ENCODE results near the gene MCRIP1.
"Not testable (repeated sequence)": the region's sequence is repeated elsewhere in the genome, so short reads cannot be mapped to it uniquely, and the experiment has no call there.

MCRIP1 gene

DNA sequence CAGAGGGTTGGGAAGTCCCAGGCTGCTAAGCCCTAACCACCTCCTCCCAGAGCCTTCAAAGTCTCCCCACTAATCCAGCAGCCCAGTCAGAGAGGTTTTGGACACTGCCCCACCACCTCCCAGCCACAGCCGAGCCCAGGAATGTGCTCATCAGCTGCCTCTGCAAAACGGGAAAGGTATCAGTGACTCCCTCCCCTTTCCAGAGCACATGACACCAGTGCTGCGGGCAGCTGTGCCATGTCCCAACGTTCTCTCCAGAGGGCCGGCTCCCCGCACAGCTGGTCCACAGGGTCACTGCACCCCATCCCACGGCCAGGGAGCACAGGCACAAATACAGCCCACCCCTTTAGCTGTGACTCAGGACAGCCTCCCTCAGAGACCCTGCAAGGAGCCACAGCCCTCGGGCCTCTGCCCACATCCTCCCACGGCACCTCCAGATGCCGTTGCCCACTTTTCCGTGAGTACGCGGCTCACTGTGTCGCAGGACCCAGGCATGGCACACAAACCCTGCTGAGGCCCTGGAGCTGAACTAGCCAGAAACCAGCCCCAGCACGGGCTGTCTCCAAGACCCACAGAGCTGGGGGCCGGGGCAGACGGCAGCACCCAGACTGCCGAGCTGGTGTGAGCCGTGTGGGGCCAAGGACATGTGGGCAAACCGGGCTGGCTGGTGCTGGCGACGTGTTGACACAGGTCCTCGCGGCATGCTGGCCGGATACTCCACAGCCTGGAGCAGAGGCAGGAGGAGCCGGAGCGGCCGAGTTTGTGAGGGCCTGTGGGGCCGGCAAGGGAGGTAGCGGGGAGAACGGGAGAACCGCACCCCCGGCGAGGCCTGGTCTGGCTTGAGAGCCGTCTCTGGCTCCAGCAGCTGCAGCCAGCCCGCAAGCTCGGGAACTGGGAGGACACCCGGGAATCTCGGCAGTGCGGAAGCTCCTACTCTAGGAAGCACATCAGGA is 8.0 kb upstream of the MCRIP1 start:
- DNase-seq, result no peak

DNA sequence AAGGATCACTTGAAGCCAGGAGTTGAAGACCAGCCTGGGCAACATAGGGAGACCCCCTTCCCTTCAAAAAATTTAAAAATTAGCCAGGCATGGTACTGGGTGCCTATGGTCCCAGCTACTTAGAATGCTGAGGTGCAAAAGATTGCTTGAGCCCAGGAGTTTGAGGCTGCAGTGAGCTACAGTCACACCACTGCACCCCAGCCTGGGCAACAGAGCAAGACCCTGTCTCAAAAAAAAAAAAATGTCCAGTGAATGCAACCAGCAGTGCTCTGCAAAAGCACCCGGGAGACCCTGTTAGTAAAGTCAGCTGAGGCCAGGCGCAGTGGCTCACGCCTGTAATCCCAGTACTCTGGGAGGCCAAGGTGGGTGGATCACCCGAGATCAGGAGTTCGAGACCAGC is 7.0 kb upstream of the MCRIP1 start:
- DNase-seq, result not testable (repeated sequence)

DNA sequence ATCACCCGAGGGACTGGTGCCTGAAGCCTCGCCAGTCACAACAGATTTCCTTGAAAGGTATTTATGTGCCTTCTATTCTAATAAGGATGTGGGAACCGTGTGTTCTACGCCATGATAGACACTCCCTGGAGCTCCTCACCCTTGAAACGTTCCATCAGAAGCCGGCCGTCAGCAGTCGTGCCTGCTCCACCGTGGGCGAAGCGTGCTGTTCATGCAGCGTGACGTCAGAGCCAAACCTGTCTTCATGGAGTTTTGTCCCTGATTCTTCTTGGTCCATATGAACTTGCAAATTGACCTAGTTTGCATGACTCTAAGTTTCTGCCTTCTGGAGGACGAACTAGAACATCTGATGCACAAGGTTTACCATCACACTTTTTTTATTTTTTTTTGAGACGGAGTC is 6.2 kb upstream of the MCRIP1 start:
- DNase-seq, result no peak

DNA sequence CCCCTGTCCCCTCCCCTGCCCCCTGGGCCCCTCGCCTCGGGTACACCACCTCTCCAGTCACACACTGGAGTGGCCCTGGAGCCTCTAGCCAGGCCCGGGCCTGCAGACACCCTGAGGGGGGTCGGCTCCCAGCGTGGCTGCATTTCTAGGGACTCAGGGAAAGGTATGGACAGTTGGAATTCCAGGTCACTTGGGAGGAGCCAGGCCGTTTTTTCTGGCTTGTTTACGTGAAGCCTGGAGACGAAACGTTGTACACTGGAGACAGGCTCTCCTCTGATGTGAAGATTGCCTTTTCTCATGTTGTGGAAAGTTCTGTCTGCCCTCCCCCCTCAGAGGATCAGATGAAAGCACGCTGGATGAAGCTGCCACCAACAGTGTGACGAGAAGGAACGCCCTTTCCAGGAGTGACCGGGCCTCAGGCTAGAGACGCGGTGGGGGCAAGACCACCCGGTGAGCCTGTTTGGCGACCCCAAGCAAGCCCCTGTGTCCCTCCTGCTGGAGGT is 5.7 kb upstream of the MCRIP1 start:
- no peak for DNase-seq

GRCh38 chr17:81837641-81838040 is 4.5 kb upstream of the MCRIP1 start:
- no peak for DNase-seq

DNA sequence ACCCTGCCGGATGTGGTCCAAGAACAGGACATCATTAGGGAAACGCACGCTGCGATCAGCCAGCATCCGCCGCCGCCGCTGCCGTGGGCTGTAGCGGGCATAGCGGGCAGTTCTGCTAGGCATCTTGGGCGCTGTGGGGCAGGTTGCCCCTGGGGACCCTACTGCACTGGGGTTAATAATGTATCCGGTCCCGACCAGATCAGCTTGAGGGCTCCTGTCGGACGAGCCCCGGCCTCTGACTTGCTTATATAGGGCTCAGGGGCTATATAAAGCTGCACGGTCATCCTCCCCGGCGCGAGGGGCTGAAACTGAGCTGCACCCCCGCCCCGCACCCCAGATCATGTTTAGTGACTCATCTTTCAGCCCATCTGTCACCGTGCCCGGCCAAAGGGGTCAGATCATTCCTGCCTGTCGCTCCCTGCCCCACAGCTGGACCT is 1.8 kb upstream of the MCRIP1 start, which contains the start of gene PPP1R27:
PPP1R27 (minus strand) TSS at position 220 of the 437 bp plus-strand sequence; CDS start at position 123, 97 bp downstream.
- no peak for DNase-seq

- DNase-seq, result no peak
Measured at GRCh38 chr17:81833921-81834830, 1.1 kb upstream of the MCRIP1 start.

DNA sequence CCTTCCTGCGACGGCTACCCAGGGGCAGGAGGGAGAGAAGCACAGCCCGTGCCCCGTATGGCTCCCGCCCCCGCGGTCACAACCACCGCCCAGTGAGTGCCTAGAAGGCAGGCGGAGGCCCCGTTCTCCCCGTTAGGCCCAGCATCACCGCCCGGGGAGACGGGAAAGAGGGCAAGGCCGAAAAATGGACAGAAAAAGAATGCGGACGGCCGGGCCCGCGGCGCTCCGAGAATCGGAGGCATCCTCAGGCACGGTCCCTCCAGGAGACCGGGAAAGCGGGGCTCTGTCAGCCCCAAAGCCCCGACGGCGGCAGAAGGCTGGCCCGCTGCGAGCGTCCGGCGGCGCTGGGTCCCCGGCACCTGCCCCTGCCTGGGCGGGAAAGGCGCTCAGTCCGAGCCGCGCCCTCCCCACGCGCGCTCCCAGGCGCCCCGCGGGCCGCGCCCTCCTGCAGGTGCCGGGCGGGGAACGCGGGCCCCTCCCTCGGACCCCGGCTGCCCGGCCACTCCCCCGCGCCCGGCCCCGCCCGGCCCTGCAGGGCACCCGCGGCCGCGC is 407 bp downstream of the MCRIP1 start:
- no peak for DNase-seq

DNA sequence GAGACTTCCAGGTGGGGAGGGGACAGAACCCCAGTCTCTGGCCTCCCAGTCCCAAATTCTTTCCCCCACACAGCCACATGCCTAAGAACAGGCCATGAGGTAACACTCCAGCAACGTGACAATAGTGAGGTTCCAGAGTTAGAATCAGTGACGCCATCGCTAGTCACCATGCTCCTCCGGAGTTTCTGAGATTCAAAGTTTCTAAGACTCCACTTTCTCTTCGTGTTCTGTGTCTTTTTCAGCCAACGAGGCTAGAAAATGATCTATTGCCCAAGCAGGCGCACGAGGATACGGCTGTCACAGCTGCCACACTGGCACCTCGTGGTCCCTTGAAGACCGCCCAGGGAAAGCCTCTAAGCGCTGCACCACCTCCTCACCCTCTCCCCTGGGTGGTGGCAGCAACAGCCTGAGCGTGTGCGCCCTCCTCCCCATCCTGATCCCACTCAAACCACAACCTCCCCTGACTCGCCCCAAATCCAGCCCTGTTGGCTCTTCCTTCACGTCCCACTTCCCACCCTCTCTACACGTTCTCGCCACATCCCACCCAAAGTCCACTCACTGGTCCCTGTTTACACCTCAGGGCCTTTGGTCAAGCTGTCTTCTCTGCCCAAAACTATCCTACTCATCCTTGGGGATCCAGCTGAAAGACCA is 1.0 kb downstream of the MCRIP1 start:
- no peak for DNase-seq

GRCh38 chr17:81831563-81831956 is 1.5 kb downstream of the MCRIP1 start:
- DNase-seq, result no peak

DNA sequence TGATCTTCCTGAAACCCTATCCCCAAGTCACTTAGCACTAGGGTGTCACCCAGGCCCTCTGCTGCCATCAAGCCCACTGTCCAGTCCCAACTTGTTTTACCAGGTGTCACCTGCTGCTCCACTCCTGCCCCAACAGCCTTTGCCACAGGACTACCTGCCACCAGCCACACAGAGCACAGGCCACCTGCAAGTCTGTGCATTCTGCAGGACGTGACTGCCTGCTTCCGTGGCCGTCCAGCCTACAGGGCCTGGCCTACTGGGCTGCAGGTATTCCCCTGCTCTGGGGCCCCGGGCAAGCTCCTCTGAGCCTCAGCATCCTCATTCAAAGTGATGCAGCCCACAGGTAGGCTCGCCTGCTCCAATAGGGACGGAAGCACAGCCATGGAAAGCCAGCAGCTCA is 3.2 kb downstream of the MCRIP1 start:
- DNase-seq, result no peak

DNA sequence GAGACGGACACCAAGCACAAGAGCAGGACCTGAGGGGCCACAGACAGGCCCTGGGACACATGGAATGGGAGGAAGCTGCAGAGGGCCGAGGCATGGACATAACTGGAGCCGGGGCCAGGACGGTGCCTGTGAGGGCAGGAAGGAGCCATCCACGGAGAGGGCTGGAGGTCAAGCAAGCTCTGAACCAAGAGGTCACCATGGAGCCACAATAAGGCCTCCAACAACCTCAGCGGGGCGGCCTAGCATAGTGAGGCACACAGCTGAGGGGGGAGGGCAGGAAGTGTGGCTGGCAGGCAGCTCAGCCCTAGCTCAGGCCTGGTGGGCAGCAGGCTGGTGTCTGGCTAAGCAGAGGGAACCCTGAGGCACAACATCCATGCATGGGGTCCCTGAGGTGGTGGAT is 4.4 kb downstream of the MCRIP1 start:
- no peak for DNase-seq

- no peak for DNase-seq
Measured at GRCh38 chr17:81825841-81826466, 7.1 kb downstream of the MCRIP1 start.

DNA sequence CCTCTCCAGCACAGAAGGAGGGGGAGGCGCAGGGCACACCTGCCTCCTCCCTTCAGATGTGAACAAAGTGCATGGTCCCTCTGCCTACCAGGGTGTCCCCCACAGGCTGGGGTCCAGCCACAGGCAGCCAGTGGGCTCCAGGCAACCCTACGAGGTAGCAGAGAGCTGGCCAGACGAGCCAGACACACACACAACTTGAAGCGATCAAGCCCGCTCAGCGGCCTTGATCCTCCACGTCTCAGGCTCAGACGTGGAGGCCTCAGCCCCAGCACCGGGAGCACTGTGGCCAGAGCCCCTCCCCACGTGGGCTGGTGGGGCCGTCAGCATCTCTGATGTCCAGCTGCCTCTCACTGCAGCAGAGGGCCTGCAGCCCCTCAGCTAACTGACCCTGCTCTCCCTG is 8.5 kb downstream of the MCRIP1 start:
- no peak for DNase-seq

GRCh38 chr17:81823820-81824550 is 9.1 kb downstream of the MCRIP1 start:
- no peak for DNase-seq

DNA sequence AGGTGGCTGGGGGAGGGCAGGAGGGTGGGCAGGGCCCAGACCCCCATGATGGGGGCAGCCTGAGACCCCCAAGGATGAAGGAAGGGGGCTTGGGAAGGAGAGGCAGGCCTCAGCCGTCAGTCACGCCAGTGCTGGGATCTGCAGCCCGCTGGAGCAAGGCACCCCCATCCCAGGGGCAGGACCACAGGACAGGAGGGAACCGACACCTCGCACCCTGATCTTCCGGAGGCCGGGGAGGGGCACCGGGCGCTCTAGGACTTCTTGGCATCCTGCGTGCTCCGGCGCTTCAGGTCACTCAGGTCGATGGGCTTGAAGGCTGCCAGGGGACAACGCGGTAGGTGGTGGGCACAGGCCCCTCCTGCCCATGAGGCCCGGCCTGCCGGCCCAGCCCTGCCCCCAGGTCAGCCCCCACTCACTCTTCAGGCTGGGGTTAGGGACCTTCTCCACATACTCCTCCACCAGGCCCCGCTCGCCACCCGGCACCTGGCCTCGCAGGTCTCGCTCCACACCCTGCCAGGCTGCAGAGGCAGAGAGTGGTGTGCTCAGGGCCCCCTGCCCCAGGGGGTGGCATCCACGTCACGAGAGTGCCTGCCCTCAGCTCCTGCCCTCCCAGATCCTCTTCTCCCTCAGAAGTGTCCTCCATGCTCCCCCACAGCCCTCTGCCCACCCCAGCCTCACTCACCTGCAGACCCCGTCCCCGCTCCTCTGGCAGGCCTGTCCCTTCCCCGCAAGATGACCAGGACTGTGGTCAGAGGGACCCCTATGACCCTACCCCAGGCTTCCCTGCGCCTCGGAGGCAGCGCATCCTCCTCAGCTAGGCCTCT is 9.9 kb downstream of the MCRIP1 start:
- no peak for DNase-seq

GRCh38 chr17:81822312-81822637 is 10.8 kb downstream of the MCRIP1 start:
- DNase-seq, result no peak

GRCh38 chr17:81821603-81822311 is 11.3 kb downstream of the MCRIP1 start:
- DNase-seq, result peak; percentile 87

- no peak for DNase-seq
Measured at GRCh38 chr17:81821147-81821546, 11.9 kb downstream of the MCRIP1 start.

DNA sequence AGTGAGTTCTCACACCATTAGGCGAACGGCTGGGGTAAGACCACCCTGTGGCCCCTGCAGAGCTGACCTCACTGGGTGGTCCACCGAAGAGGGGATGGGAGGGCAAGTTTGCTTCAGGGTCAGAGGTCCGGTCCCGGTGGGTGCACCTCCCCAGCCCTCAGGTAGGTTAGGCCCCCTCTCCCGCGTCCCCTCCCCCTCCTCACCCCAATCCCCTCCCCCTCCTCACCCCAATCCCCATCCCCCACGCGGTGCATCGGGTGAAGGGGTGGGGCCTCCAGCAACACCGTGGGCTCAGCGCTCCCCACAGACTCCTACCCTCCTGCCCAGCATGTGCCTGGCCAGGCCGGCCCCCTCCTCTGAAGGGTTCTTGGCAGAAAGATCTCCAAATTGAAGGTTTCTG is 13.4 kb downstream of the MCRIP1 start:
- no peak for DNase-seq

Data from 8988T (cell line).